AML-193 (cell line): Measurements from ENCODE around the gene BRD8.

Experiments
- DNase-seq, 2 experiments: peaks; one replicate each; lab custom pipeline; 2025; lab: John Stamatoyannopoulos, UW

BRD8 gene

DNA sequence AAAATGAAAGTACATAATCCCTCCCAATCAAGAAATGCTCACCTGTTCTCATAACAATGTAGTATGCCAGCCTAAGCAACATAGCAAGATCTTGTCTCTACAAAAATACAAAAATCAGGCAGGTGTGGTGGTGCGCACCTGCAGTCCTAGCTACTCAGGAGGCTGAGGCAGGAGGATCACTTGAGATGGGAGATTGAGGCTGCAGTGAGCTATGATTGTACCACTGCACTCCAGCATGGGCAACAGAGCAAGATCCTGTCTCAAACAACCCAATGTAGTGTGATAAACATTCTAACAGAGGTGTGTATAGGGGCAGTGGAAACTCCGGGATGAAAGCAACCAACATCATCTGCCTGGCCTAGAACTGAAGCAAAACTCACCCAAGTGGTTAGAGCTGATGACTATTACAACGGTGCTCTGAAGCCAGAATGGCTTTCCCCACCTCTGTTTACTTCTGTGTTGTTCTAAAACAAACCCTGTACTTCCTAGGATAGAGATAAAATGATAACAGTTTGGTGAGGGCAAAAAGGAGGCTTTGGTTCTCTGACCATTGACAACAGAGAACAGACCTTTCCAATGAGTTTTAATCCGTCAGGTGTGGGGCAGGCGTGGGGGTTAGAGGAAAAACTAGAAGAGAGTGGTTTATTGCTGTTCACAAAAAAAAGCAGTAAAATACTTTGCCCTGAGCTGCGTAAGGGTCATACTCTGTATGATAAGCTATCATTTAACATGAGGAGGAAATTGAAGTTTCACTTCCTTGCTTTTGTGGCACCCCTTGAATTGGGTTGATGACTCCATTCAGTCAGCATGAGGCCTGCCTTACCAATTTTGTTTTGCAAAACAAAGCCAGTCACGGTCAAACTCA lies 75.7 kb downstream of the BRD8 start:
- no peak for DNase-seq

DNA sequence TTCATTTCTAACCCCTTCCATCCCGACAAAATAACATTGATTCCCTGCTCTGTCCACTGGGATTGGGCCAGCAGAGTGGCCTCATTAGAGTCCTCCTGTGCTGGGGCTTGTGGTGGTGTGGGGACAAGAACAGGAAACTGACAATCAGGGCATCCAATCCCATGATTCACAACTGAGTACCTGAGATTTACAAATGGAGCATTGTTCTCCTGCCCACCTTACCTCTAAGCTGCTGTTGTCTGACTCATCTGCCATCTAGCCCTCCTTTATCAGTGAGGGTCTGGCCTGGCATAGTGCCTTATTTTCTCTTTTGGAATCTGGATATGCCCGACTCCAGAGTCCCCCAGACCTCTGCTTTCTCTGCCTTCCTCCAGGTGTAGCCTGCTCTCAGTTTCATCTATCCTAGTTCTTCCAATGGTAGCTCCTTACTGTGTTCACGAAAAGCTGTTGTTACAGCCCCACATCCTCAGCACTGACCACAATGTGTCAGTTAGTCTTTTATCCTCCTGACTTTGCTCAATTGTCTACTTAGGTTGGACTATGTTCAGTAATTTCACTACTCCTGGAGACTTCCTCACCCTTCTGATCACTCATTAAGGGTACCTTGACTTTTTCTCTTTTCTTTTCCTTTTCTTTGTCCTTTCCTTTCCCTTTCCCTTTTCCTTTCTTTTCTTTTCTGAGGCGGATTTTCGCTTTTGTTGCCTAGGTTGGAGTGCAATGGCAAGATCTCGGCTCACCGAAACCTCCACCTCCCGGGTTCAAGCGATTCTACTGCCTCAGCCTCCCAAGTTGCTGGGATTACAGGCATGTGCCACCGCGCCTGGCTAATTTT lies 81.2 kb downstream of the BRD8 start:
- DNase-seq, result no peak

DNA sequence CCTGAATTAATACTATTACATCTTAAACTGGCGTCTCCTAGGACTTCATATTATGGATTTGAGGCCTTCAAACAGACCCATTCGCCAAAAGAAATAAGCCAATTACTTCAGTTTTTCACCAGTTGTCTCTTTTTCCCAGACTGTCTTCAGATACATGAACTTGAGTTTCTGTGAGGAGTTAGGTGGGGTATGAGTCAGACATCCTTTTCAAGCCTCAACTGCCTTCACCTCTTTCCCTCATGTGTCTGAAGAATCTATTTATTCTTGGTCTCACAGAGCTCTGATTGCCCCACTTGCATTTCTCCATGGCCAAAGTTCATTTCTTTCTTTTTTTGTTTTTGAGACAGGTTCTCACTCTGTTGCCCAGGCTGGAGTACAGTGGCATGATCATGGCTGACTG lies 82.1 kb downstream of the BRD8 start:
- no peak for DNase-seq

DNA sequence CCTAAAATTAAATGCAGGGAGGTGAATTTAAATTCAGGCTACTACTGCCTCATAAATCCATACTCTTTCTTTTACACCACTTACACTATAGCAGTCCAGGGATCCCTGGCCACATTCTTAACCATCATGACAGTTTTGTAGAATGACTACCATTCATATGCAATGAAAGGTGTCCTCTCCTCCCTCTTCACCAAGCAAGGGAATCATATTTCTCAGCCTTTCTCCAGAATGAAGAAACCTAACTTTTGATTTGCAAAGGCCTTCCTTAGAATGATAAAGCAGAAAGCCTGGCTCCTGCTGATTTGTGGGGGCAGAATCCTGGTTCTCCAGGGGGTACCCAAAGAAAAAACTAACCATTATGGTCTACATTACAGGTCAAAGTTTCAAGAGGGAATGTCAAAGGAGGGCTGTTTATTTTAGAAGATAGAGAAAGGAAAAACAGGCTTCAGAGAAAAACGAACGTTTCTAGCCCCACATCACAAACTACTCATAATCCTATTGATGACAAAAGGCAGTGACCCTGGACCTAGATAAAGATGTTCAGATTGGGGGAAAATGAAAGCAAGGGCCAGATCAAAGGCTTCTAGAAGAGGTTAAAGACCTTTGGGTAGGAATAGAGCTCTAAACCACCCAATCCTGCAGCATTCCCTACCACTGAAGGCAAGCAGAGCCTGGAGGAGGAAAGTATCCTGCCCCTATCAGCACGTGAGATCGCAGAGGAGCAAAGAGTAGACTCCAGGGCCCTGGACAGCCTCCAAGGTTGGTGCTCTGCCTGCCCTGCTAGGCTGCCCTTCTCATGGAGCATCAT lies 83.1 kb downstream of the BRD8 start:
- DNase-seq, result no peak

DNA sequence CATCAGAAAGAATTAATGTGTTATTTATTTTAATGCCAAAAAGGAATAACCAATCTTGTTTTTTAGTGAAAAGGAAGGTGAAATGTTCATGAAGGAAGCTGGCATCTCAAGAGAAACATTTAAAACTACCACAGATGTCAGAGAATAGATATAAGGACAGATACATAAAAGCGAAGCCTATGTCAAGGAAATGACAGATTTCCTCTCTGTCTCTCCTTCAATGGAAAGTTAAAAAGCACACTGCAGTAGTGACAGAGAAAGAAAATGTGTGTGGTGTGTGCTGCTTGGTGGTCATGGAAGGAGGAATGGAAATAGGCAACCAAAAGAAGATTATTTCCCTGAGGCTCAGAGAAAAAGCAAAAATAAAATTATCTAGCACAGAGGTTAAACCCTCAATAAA lies 85.4 kb downstream of the BRD8 start:
- DNase-seq, result no peak

DNA sequence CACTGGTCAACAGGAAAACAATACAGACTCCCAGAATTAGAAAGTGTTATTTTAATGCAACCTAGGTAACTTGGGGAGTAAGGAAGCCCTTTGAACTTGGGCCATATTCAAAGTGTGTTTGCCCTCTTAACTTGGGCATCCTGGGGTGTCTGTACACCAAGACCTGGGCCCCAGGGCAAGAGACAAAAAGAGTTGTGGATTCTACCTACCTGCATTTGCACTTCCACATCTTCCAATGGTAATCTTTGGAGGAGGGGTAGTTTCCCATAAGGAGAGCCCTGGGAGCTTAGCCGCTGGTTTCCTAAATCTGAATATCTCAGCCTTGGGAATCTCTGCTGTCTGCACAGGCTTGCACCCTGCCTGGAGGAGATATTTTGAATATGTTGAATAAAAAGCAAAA lies 86.1 kb downstream of the BRD8 start:
- DNase-seq, result no peak

DNA sequence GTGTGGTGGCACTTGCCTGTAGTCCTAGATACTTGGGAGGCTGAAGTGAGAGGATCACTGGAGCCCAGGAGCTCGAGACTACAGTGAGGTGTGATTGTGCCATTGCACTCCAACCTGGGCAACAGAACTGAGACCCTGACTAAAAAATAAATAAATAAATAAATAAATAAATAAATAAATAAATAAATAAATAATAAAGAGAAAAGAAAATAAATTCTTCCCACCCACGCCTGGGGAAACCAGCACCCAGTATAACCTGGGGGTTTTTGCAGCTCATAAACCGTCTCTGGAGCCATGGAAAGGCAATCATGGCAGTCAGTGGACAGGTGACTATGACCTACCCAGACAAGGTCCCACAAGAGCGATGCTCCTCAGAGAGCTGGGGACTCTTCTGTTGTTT lies 86.7 kb downstream of the BRD8 start:
- DNase-seq, result no peak
